OCI-M2 (cell line): Measurements from ENCODE around the gene MYO16.

Experiments
- DNase-seq: peaks from one replicate; lab custom pipeline; 2025; ENCODE audit not compliant: unreplicated experiment; lab: John Stamatoyannopoulos, UW

MYO16 gene

DNA sequence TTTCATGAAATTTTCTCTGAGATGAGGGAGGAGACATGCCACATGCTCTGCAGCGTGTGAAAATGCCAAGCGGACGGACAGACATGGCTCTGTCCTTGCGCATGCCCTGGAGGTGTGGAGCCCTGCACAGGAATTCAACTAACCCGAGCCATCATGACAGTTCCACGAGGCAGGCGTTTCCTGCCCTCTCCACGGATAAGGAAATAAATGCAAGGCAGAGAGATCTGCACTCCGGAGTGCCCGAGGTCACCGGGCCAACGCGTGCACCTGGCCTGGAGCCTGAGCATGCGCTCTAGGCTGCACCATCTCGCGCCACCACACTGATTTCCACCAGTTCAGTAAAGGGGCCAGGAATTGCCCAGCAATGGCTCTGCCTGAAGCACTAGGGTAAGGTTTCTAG lies 298.2 kb downstream of the MYO16 start:
- no peak for DNase-seq

DNA sequence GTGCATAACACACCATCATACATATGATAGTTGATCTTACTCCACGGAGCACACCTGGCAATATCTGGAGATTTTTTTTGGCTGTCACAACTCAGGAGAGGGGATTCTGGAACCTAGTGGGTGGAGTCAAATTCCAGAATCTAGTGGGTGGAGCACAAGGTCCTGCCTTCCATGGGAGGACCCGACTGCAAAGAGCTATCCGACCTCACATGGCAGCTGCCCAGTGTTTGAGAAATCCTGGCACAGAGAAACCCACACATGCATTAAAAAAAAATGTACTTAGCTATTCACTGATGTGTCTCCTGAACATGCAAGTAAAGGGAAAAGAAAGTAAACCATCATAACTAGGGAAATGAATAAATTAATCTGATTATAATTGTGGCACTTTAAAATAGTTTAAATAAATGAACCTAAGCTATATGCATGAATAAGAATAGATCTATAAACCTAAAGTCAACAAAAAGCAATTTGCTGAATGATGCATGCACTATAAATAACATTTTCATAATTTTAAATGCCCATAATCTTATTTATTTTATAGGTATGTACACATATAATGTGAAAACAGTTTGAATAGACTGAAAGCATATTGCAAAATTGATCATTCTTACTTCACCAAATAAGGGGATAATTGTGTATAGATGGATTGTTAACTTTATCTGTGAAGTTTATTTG lies 300.3 kb downstream of the MYO16 start:
- DNase-seq = no peak

DNA sequence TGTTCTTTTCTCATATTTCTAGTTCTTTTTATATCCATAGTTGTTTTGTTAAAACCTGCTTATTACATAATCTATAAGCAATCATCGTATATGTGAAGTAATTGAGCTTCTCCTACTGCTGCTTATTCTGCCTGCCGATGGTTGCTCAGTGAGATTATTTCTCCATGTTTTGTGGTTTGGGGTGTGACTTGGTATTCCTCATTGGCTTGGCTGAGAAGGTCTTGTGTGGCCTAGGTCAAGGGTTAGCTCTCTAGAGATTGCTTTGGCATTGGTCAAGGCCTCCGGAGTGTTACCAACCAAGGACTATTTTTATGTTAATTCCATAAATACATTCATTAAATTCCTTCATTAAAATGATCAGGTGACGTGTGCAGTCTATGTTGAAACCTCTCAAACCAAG lies 302.8 kb downstream of the MYO16 start:
- DNase-seq = no peak

DNA sequence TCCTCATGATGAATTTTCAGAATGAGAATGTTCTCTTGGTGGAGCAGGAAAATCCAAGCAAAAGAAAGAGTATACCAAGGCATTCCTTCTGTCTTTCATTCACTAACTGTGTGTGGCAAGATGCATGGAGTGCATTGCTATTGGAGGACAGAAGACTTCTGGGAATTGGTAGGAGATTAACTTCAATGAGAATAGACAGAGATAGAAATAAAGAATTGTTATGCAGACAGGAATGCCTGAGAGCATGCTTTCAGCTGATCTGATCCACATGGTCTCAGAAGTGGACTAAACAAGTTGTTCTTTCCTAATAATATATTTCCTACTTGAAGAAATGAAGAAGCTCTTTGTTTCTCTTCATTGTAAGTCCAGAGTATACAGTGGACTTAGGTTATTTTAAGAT lies 303.6 kb downstream of the MYO16 start:
- DNase-seq = no peak

- no peak for DNase-seq
Measured at GRCh38 chr13:108938155-108938554, 308.7 kb downstream of the MYO16 start.

DNA sequence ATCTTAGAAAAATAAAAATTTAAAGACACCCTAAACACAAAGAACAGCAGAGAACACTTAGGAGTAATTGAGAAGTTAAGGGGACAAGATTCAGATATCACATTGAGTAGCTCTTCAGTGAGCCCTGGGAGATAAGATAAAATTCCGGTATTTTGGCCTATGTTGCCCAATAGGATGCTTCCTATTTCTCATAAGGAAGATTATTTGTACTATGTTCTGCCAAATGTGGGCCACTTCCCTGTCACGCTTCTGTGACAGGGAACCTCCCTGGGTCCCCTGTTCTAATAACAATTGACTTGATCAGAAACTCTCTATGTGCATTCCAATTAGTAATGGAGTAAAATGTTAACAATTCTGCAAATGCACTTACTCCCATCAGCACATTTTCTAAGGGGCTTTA lies 310.7 kb downstream of the MYO16 start:
- no peak for DNase-seq

- no peak for DNase-seq
Measured at GRCh38 chr13:108943842-108944241, 314.4 kb downstream of the MYO16 start.

DNA sequence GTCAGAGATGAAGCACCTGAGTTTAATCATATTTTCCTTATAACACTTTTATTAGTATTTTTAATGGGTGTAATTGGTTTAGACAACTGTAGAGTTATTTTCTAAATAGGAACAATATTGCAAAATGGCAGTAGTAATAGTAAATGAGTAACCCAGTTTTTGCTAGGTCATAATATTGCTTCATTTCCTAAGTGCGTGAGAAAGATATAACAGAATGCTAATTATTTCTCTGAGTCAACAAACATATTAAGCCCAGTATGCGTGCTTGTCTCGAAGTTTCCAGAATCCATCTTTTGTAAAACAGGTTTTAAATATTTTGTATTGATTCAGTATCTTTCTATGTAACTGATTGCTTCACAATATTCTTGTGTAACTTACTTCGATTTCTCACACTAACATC lies 315.3 kb downstream of the MYO16 start:
- no peak for DNase-seq

GRCh38 chr13:108947551-108948030 lies 318.2 kb downstream of the MYO16 start:
- no peak for DNase-seq

DNA sequence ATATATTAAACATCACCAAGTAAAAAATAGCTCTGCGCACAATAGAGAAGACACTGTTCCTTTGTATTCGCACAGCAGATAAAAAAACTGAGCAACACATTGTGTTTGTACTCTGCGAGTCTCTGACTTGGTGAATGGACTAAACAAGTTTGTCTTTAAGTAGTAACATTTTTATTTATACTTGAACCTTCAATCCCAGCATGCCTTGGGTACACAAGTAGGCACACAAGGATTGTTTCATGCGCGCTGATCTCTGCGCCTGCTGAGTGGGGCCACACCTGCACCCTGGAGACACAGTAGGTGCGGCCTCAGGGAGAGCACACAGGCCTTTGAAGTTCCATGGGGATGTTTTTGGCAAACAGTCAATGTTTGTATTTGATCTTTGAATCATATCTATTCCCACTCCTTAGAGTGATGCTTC lies 318.9 kb downstream of the MYO16 start:
- no peak for DNase-seq

GRCh38 chr13:108950333-108951010 lies 321.1 kb downstream of the MYO16 start:
- no peak for DNase-seq

- DNase-seq = no peak
Measured at GRCh38 chr13:108955741-108956140, 326.3 kb downstream of the MYO16 start.

DNA sequence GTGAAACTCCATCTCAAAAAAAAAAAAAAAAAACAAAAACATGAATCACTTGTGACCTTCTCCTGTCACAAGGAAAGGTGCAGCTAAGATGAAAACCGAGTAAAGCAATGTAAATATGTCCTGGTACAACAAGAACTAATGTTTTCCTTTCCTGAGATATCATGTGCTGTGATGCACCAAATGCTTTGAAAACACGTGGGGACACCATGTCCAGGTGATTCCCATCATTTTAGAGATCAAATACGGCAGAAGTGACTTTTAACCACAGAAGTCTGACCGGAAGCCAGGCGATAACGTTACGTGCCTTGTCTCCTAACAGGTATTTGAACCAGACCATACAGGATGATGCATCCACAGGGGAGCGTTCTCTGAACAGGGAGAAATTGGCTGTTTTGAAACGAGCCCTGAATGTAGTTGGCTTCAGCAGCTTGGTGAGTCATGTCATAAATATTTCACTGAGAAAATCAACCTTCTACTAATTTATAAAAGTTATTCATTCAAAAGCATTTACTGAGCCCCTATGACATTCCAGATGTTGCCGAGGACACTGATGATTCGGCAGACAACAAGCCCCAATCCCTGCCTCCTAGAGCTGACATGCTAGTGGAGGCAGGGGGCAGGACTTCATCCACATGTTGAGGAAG lies 328.1 kb downstream of the MYO16 start:
- no peak for DNase-seq

DNA sequence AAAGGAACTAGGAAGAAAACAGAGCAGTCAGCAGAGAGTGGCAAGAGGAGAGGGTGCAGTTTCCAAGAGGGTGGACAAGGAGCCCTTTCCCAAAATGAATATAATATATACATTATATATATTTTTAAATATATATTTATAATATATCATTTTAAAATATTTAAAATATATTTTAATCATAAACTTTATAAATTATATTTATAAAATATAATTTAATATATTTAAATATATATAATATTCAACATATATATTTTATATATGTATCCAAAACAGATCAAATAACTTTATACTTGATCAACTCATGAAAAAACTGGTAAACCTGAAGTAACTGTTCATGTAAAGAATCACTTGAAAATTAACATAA lies 328.6 kb downstream of the MYO16 start:
- no peak for DNase-seq

DNA sequence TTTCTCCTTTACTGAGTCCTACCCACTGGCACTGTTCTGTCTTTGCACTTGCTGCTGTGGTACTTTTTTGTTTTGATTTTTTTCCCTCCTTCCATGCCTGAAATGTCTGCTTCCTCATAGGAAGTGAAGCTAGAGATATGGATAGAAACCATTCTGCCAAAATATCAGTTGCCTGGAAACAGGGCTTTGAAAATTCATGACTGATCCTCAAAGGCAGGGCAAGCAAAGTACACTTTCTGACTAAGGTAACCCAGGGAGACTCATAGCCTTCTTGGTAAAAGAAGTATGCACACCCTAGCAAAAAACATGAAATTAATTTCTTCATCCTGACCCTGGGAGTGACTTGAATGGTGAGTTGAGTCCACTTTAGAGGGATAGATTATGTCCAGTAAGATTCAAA lies 329.8 kb downstream of the MYO16 start:
- no peak for DNase-seq

DNA sequence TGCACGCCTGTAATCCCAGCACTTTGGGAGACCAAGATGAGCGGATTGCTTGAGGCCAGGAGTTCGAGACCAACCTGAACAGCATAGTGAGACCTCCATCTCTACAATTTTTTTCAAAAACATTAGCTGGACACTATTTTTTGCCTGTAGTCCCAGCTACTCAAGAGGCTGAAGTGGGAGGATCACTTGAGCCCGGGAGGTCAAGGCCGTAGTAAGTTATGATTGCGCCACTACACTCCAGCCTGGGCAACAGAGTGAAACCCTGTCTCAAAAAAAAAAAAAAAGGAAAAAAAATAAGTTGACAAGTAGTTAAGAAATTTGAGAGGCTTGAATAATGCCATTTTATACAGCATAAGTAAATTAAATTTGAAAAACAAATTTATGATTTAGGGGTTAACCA lies 330.6 kb downstream of the MYO16 start:
- no peak for DNase-seq

- peak; percentile 66 for DNase-seq
Measured at GRCh38 chr13:108961542-108962125, 332.2 kb downstream of the MYO16 start.

DNA sequence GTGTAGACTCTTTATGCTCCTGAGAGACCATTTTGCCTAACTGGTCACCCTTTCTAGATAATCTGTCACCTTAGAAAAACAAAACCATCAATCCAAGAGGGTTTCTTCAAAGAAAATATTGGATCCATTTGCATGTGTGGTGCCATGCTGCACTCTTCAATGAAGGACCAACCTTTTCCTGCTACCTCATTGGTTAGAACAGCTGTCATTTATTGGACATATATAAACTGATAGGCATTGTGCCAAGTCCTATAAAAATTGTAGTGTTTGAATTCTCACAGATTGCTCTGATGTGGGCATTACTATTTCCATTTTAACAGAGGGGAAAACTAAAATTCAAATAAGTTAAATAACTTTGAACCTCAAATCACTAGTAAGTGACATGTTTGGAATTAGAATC lies 333.2 kb downstream of the MYO16 start:
- no peak for DNase-seq

DNA sequence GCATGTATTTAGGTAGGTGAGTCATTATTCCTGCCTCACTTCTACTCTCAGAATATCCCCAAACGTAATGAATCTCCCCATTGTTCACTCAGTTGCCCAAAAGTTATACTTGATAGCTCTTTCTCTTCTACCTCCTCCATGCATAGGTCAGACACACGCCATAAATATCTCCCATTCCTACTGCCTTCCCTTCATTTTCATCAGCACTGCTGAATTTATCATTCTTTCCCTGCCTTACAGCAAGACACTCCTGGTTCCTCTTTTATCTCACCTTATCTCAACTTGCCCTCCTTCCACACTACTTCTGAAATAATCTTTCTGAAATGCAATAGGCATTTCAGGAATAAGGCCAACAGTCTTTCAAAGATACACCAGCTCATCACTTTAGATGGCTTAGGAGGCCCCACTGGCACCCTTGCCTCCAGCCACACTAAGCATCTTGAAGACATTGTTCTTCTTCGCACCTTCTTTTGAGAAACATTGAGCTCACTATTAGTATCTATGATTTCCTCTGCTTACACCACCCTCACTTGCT lies 333.9 kb downstream of the MYO16 start:
- no peak for DNase-seq

DNA sequence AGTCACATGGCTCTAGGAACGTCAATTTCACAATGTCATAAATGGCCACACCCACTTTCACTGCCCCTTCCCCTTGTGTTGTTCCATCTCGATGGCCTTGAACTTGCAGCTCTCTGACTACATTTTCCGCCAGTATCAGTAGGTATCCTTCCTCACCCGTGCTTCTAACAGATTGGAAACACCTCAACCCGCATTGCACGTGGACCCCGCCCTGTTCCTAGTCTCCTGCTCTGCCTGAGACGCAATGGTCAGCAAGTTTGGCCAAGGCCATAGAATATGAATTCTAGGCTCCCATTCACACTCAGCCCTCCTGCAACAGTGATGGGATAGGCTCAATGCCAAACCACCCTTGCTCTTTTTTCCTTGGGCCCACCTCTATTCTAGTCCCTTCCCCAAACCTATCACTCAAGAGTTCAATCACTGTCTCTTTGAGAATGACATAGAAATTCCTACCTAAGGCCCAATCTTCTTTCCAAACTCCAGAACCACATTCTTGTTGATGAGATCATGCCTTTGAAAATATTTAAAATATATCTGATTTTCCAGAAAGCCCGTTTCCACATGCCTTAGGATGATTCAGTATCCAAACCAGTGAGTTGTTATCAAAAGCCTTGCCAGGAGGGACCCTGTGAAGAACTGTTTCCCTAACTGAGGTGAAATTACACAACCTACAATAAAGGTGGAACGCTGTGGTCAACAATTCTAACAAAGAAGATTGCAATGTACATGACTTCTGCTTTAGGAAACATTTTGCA lies 334.6 kb downstream of the MYO16 start:
- DNase-seq = no peak

- no peak for DNase-seq
Measured at GRCh38 chr13:108964606-108965005, 335.2 kb downstream of the MYO16 start.
